Measurements from ENCODE around the gene KRTAP2-3.

DNA sequence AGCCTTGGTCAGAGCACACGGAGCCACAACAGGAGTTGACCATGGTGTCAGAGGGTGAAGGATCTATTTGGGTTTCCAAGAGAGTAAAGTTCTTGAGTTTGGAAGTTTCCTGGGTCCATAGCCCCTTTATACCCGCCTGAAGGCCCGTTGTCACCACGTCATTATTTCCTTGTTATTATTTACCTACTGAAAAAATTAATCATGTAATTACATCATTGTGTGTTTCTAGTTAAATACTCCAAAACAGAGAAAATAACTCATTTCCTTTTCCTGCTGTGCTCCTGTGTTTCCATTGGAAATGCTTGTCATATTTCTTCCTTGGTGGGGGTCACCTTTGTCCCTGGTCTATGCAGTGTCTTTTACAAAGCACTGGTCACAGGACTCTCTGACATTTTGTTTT, 38.1 kb upstream of the KRTAP2-3 start, which contains the start of gene KRTAP4-8:
- TF ChIP-seq, protein P1, sequence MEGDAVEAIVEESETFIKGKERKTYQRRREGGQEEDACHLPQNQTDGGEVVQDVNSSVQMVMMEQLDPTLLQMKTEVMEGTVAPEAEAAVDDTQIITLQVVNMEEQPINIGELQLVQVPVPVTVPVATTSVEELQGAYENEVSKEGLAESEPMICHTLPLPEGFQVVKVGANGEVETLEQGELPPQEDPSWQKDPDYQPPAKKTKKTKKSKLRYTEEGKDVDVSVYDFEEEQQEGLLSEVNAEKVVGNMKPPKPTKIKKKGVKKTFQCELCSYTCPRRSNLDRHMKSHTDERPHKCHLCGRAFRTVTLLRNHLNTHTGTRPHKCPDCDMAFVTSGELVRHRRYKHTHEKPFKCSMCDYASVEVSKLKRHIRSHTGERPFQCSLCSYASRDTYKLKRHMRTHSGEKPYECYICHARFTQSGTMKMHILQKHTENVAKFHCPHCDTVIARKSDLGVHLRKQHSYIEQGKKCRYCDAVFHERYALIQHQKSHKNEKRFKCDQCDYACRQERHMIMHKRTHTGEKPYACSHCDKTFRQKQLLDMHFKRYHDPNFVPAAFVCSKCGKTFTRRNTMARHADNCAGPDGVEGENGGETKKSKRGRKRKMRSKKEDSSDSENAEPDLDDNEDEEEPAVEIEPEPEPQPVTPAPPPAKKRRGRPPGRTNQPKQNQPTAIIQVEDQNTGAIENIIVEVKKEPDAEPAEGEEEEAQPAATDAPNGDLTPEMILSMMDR (conservative IDR thresholded peaks at IDR 0.05; ENCODE audit: low read depth in 2 of 2): no peak
- TF ChIP-seq EZH2 (IDR thresholded peaks at IDR 0.05; ENCODE audit: low read depth, unreplicated experiment): no peak
- TF ChIP-seq, protein P2, sequence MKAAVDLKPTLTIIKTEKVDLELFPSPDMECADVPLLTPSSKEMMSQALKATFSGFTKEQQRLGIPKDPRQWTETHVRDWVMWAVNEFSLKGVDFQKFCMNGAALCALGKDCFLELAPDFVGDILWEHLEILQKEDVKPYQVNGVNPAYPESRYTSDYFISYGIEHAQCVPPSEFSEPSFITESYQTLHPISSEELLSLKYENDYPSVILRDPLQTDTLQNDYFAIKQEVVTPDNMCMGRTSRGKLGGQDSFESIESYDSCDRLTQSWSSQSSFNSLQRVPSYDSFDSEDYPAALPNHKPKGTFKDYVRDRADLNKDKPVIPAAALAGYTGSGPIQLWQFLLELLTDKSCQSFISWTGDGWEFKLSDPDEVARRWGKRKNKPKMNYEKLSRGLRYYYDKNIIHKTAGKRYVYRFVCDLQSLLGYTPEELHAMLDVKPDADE (IDR thresholded peaks at IDR 0.05): no peak
- TF ChIP-seq POLR2AphosphoS5 (IDR thresholded peaks at IDR 0.05; ENCODE audit: low read depth): no peak
- no peak for TF ChIP-seq CREB1 (CRISPR knock-in tag; IDR thresholded peaks at IDR 0.05; ENCODE audit: low read depth)
- TF ChIP-seq EZH2phosphoT487 (IDR thresholded peaks at IDR 0.05; ENCODE audit: unreplicated experiment): no peak
- TF ChIP-seq, protein P3, sequence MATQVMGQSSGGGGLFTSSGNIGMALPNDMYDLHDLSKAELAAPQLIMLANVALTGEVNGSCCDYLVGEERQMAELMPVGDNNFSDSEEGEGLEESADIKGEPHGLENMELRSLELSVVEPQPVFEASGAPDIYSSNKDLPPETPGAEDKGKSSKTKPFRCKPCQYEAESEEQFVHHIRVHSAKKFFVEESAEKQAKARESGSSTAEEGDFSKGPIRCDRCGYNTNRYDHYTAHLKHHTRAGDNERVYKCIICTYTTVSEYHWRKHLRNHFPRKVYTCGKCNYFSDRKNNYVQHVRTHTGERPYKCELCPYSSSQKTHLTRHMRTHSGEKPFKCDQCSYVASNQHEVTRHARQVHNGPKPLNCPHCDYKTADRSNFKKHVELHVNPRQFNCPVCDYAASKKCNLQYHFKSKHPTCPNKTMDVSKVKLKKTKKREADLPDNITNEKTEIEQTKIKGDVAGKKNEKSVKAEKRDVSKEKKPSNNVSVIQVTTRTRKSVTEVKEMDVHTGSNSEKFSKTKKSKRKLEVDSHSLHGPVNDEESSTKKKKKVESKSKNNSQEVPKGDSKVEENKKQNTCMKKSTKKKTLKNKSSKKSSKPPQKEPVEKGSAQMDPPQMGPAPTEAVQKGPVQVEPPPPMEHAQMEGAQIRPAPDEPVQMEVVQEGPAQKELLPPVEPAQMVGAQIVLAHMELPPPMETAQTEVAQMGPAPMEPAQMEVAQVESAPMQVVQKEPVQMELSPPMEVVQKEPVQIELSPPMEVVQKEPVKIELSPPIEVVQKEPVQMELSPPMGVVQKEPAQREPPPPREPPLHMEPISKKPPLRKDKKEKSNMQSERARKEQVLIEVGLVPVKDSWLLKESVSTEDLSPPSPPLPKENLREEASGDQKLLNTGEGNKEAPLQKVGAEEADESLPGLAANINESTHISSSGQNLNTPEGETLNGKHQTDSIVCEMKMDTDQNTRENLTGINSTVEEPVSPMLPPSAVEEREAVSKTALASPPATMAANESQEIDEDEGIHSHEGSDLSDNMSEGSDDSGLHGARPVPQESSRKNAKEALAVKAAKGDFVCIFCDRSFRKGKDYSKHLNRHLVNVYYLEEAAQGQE (IDR thresholded peaks at IDR 0.05; ENCODE audit: unreplicated experiment): no peak
- TF ChIP-seq STAT1 (IDR thresholded peaks at IDR 0.05; ENCODE audit: unreplicated experiment): no peak
- no peak for TF ChIP-seq JUNB (IDR thresholded peaks at IDR 0.05; ENCODE audit: unreplicated experiment)
- TF ChIP-seq, protein P4, sequence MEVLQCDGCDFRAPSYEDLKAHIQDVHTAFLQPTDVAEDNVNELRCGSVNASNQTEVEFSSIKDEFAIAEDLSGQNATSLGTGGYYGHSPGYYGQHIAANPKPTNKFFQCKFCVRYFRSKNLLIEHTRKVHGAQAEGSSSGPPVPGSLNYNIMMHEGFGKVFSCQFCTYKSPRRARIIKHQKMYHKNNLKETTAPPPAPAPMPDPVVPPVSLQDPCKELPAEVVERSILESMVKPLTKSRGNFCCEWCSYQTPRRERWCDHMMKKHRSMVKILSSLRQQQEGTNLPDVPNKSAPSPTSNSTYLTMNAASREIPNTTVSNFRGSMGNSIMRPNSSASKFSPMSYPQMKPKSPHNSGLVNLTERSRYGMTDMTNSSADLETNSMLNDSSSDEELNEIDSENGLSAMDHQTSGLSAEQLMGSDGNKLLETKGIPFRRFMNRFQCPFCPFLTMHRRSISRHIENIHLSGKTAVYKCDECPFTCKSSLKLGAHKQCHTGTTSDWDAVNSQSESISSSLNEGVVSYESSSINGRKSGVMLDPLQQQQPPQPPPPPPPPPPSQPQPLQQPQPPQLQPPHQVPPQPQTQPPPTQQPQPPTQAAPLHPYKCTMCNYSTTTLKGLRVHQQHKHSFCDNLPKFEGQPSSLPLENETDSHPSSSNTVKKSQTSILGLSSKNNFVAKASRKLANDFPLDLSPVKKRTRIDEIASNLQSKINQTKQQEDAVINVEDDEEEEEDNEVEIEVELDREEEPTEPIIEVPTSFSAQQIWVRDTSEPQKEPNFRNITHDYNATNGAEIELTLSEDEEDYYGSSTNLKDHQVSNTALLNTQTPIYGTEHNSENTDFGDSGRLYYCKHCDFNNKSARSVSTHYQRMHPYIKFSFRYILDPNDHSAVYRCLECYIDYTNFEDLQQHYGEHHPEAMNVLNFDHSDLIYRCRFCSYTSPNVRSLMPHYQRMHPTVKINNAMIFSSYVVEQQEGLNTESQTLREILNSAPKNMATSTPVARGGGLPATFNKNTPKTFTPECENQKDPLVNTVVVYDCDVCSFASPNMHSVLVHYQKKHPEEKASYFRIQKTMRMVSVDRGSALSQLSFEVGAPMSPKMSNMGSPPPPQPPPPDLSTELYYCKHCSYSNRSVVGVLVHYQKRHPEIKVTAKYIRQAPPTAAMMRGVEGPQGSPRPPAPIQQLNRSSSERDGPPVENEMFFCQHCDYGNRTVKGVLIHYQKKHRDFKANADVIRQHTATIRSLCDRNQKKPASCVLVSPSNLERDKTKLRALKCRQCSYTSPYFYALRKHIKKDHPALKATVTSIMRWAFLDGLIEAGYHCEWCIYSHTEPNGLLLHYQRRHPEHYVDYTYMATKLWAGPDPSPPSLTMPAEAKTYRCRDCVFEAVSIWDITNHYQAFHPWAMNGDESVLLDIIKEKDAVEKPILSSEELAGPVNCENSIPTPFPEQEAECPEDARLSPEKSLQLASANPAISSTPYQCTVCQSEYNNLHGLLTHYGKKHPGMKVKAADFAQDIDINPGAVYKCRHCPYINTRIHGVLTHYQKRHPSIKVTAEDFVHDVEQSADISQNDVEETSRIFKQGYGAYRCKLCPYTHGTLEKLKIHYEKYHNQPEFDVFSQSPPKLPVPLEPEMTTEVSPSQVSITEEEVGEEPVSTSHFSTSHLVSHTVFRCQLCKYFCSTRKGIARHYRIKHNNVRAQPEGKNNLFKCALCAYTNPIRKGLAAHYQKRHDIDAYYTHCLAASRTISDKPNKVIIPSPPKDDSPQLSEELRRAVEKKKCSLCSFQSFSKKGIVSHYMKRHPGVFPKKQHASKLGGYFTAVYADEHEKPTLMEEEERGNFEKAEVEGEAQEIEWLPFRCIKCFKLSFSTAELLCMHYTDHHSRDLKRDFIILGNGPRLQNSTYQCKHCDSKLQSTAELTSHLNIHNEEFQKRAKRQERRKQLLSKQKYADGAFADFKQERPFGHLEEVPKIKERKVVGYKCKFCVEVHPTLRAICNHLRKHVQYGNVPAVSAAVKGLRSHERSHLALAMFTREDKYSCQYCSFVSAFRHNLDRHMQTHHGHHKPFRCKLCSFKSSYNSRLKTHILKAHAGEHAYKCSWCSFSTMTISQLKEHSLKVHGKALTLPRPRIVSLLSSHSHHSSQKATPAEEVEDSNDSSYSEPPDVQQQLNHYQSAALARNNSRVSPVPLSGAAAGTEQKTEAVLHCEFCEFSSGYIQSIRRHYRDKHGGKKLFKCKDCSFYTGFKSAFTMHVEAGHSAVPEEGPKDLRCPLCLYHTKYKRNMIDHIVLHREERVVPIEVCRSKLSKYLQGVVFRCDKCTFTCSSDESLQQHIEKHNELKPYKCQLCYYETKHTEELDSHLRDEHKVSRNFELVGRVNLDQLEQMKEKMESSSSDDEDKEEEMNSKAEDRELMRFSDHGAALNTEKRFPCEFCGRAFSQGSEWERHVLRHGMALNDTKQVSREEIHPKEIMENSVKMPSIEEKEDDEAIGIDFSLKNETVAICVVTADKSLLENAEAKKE (CRISPR knock-in tag; IDR thresholded peaks at IDR 0.05): no peak
- no peak for TF ChIP-seq ZNF114 (CRISPR knock-in tag; IDR thresholded peaks at IDR 0.05)
- no peak for TF ChIP-seq NANOG (IDR thresholded peaks at IDR 0.05; ENCODE audit: borderline replicate concordance)

All from GM23338 (cell line).